Stimulated activated CD8-positive, alpha-beta memory T cell treated with anti-CD3 and anti-CD28 coated beads, Interleukin-2, amount 100 ng/mL, for 48 hours (primary cell): ENCODE results near the gene SNRPD3.

ENCODE experiments used
- DNase-seq, 2 donors: peaks; one replicate each; pipeline ENCODE4 v3.0.0-alpha.2; 2020; ENCODE audit warnings: low read depth in 2 of 2

SNRPD3 gene

DNA sequence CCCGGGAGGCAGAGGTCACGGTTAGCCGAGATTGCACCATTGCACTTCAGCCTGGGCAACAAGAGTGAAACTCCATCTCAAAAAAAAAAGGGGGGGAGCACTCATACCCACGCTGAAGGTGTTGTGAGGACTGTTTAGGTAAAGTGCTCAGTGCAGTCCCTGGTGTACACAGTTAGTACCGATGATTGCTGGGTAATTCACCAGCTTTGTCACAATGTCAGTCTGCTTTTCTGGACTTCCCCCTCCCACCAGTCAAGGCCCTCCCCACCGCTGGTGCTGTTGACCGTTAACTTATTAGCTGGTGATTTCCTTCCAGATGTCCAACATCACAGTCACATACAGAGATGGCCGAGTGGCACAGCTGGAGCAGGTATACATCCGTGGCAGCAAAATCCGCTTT lies 11.9 kb downstream of the SNRPD3 start:
- DNase-seq = no peak

DNA sequence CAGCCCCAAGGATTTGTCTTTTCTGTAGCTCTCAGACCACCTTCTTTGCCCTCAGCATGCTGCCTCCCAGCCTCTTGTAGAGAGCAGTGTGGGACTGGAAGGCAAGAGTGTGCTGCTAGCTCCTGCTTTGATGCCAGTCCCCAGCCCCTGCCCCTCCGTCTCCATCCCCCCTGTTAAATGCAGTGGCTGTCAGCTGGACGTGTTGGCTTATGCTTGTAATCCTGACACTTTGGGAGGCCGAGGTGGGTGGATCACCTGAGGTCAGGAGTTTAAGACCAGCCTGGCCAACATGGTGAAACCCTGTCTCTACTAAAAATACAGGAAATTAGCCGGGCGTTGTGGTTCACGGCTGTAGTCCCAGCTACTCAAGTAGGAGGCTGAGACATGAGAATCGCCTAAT lies 15.5 kb downstream of the SNRPD3 start:
- no peak for DNase-seq

DNA sequence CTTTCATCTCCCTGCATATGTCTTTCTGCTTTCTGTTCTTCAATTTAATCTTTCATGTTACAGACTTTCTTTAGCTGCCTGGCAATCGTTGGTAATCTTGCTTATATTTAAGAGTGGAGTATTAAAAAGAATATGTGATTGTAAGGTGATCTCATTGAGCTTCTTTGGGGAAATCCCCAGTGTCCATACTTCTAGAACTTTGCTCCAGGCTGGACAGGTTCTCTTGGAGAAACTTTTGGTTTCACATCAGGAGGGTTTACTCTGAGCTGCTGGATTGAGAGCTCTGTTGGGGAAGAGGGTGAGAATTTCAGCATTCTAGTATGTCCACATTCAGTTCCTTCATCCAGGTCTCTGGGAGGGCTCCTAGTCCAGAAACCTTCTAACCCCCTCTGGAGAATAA lies 21.0 kb downstream of the SNRPD3 start:
- no peak for DNase-seq

DNA sequence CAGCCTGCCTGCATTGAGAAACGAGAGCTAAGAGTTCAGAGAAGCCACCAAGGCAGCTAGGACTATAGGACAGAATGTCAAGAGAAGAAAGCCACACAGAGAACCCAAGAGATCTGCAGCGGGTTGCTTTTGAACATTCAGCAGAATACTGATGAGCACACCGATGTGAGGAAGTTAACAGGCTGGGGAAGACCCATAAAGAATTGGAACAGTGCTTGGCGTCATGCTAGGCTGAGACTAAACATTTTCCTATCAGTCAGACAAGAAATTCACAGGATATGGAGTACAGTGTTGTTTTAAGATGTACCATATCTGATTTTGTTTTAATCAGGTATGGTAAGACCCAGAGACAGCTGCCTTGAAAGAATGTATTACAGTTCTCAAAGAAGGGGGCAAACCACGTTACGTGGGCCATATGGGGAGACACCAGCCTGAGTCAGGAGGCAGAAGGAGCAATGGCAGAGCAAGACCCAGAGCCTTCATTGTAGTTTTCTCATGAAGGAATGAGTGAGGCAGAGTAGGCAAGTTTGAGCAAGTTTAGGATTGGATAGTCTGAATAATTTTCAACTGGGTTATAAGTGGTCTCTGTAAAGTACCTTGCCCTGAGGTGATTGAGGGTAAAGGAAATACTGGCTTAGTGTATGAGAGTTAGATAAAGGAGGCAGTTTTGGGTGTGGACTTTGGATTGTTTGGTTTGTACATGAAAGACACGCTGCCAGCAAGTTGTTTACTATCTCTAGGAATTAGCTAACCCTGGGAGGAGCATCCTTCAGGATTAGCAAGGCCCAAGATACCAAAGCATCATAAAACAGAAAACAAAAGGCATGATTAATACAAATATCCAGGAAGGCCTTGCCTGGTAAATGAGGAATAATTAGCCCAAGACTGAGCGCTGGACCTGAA lies 22.8 kb downstream of the SNRPD3 start:
- DNase-seq = no peak

DNA sequence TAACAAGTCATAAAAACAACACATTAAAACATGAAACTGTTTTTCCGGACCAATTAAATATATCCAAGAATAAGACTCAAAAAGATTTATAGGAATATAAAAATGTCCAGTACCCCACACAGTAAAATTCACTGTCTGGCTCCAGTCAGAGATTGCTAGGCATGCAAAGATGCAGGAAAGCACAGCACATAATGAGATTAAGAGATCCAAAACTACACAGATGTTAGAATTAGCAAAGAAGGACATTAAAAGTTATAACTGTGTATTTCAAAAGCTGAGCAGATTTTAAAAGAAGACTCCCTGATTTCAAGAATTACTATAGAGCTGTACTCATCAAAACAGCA lies 23.4 kb downstream of the SNRPD3 start:
- DNase-seq = no peak

DNA sequence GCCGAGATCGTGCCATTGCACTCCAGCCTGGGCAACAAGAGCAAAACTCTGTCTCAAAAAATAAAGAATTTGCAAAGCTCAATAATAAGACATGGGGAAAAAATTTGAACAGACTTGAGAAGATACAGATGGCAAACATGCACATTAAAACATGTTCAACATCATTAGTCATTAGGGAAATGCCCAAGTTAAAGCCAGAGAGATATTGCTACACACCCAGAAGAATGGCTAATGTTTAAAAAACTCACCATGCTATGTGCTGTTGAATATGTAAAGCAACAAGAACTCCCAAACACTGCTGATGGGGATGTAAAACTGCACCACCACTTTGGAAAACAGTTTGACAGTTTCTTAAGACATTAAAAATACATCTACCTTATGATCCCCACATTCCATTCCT lies 24.5 kb downstream of the SNRPD3 start:
- no peak for DNase-seq

DNA sequence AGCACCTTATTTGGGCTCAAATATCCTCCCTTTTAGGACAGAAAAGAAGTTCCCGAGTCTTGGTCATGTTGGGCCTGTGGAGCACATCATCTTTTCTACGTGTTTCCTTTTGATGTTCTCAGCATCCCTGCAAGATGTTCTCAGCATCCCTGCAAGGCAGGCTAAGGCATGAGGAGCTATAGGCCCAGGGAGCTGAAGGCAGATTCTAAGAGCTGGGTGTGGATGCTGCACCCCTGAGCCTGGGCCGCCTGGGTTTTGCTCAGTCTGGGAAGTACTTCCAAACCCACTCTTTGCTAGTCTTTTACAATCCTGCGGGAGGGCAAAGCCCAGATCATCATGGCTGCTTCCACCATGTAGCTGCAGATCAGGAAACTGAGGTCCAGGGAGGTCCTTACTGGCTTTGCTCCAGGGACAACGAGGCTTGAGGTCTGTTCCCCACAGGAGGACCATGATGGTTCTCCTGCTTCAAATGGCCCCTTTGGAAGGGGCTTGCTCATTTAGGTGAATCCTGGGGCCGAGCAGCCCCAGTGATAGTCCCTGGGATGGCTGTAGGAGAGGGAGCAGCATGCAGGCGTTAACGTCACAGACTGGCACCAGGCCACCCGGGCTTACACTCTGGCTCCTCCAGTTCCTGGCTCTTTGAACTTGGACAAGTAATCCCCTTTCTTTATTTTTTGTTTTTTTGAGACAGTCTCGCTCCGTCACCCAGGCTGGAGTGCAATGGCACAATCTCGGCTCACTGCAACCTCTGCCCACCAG lies 26.4 kb downstream of the SNRPD3 start:
- DNase-seq = no peak

DNA sequence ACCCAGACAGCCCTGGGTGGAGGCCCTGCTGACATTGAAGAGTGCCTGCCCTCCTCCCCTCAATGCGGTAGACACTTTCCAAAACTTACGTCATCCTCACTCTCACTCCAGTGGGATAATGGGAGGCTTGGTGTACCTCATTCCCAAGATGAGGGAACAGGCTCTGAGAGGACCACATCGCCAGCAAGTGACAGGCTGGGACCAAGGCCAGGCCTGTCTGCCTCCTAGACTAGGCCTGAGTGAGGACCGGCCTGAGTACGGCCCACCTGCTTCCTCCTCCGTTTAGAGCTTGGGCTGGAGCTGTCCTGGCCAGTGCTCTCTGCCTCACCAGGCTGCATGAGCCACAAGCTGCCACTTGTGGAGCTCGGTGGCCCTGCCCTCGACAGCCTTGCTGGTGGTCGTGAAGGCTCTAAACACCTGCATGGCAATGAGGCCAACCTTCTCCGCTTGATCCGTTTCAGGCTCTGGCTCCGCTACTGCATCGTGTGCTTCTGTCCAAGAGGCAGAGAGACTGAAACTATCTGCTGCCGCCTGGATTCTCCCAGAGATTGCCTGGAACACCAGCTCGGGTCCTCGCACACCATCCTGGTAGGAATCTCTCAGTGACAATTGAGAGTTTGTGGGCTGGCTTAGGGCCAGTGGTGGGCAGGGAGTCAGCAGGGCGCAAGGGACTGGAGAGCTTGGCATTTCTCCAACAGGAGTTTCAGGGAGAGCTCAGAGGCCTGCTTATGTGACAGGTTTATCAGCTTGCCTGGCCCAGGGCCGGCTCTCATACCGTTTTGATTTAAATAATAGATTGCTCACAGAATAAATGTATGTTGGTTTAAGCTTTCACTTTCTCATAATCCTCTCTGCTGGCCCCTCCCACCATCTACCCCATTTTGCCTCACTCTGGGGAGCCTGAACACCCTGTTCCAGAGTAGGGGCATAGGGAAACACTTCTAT lies 27.7 kb downstream of the SNRPD3 start:
- DNase-seq = no peak

DNA sequence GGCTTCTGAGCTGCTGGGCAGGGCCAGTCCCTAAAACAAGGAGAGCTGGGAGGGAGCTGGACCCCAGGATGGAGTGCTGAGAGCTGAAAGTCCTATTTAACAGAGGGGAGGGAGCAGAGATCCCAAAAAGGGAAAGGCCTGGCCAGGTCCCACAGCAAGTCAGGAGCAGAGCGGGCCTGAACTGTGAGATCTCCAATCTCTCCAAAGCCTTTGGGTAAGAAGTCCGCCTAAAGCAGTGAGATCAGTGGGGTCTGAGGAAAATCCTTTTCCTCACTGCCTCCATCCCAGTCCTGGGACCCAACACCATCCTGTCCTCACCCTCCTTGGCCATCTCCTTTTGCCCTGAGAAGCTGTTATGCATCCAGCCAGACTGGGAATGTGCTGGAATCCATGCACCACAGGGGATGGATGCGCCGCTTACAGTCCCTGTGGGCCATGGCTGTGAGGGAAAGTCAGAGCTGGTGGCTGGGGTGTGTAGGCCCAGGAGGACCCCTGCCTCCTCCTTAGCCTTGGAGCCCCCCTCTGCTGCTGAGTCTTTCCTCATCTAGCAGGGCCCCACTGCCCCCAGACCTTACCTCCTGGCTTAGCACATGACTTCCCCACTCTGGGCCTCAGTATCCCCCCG lies 28.5 kb downstream of the SNRPD3 start:
- no peak for DNase-seq

DNA sequence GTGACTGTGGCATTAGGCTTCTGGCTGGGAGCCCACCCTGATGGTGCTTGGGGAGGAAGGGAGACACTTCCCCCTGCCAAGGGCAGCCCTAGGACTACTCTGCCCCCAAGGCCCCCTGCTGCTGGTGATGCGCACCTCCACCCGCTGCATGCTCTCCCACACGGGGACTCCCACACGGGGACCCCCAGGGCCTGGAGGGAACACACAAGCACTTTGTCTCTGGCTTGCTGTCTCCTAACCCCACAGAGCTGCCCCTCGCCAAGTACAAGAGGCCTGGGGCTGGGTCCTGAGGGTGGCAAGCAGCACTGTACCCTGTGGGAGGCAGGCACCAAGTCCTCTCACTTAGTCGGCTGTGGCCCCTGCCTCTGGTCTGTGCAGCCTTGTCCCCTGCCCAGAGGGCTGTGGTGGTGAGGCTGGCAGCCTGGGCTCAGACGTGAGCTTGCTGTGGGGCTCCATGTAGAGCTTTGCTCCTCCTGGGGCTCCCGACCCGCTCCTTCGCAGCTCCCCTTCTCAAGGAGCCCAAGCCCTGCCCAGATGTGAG lies 29.1 kb downstream of the SNRPD3 start:
- no peak for DNase-seq

DNA sequence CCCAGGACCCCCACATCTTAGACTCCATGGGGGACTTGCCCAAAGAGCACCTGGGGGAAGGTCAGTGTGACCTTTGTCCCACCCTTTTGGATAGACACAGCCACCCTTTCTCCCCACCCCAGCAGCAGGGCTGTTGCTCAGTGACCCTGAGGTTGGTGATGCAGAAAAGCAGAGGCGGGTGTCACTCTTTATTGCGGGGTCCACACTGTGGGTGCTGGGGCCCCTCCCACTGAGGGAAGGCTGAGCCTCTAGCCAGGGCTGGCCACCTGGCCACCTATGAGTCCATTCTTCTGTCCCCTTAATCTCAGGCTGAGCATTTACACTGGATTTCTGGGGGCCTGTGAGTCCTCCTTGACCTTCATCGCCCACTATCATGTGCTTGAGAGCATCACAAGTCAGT lies 29.7 kb downstream of the SNRPD3 start:
- no peak for DNase-seq

DNA sequence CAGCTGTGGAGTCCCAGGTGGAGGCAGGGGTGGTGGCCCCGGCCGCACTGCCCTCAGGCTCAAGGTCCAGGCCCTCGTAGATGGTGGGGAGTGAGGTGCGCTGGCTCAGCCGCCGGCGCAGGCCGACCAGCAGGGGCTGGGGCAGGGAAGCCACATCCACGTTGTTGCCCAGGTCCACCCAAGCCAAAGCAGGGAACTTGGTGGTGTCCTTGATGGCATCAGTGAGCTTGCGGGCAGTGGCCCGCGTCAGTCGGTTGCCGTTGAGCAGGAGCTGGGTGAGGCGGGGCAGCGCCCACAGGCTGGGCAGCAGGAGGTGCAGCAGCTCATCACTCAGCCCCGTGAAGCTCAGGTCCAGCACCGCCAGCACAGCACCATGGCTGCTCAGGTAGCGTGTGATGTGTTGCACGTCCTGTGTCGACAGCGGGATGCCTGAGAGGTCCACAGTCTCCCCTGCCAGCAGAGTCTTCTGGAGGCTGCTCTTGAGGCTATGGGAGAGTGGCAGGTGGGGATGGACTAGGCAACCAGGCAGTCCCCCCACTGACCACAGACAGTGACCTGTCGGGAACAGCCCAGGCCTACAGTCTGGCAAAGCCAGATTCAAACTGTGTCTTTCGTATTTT lies 30.2 kb downstream of the SNRPD3 start:
- no peak for DNase-seq

DNA sequence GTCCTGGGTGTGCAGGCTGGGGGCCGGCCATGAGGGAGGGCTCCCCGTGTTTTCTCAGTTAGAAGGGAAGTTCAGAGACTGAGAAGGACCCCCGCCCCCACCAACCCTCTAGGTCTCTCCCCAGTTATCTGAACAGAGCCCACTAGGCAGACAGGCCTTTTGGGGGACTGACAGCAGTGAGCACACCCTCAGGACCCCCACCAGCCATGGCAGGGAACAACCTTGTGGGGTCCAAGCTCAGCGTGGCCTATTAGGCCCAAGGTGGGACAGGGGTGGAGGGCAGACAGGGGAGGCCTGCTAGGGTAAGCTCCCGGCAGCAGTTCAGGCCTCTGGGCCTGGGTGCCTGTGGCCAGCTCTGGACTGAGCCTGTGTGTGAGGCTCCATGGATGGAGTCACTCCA lies 31.5 kb downstream of the SNRPD3 start:
- DNase-seq = no peak

DNA sequence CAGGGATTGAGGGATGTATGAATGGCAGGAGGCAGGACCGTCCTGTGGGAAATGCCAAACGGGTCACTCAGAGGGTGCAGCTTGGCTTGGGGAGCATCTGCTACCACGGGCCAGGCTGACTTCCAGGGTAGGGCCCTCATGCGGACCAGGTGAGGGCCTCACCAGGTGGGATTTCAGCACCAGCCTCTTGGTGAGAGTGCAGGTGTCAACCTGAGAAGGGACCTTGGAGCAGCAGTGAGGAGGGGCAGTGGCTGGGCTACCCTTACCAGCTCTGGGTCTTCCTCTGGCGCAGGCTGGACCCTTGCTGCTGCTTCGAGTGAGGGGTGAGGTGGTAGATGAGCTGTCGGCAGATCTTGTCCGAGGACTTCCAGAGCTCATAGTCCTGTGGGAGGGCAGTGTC lies 32.1 kb downstream of the SNRPD3 start:
- DNase-seq = no peak

DNA sequence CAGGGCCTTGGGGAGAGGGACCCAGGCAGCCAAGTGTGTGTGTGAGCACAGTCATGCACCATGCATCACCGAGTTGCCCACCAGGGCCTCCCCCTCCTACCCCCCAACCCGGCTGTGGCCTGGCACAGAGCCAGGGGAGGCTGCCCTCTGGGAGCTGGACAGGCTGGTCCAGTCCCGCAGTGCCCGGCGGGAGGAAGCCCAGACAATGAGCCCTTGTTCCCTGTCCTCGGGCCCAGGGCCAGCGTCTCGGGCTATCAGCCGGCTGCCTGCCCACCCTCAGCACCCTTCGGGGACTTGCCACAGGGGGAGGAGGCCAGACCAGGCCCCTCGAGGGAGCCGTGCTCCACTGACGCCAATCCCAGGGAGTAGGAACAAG lies 32.6 kb downstream of the SNRPD3 start:
- DNase-seq = no peak

DNA sequence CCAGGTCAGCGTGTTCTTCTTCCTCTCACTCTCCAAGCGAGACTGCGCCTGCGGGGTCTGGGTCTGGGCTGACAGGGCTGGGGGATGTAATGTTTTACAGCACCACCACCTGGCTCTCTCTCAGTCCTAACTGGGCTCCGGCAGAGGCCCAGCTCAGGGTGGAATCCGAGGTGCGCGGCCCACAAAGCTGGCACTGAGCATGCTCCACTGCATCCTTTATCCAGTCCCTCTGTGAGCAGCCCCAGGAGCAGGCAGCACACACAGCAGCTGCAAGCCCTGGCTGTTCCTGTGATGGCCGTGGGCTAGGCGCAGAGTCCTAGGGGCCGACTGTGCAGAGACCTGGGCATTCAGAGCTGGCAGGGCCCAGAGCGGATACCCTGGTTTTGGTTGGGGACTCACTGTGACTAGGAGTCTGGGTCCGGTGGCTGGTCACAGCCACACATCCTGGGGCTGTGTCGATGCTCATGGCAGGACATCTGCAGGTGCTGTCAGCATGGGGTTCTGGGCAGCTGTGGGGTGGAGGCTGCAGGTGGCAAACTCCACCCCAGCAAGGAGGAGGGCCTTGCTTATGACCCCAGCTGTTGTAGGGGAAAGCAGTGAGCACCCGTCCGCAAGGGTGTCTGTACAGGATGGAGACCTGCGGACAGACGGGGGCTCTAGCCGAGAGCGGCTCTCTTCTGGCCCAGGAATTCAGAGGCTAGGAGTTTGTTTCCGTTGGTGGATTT lies 33.1 kb downstream of the SNRPD3 start:
- no peak for DNase-seq

DNA sequence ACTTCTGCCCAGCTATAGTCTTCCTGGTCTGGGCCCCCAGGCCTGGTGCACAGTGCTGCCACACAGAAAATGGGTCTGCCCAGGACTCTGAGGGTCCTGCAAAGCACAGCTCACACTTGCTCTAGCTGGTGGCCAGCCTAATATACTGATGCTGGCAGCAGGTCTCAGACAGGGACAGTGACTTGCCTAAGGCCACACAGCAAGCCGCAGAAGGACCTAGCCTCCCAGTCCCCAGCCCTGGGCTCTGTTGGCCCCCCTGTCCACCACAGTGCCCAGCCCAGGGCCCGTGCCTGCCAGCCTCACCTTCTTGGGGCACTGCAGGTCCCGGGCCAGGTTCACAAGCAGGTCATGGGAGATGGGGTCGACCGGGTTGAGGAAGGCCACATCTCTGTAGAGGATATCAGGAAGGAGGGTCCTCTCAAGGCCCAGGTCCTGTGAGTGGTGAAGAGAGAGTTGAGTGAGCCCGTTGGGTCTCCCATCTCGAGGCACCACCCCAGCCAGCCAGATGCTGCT lies 33.8 kb downstream of the SNRPD3 start:
- no peak for DNase-seq

DNA sequence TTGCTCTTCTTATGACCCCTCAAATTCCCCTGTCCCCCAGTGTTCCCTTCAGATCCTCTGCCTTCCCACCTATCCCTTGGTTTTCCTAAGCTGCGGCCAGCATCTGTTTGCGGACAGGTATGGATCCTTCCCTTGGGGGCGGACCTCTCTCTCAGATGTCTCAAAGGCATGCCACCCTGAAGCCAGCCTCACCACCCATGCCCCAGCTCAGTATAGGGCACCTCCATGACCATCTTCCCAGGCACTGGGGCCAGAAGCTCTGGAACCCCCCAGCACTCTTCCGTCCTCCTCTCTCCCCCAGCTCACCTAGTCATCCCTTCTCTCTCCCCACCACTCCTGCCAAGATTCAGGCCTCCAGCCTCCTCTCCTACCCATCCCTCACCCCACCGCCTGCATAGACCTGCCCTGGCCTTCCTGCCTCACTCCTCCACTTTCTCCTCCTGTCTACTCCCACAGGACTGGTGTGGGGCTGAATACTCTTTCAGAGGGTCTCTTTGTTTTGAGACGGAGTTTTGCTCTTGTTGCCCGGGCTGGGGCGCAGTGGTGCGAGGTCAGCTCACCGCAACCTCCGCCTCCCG lies 34.9 kb downstream of the SNRPD3 start:
- no peak for DNase-seq

DNA sequence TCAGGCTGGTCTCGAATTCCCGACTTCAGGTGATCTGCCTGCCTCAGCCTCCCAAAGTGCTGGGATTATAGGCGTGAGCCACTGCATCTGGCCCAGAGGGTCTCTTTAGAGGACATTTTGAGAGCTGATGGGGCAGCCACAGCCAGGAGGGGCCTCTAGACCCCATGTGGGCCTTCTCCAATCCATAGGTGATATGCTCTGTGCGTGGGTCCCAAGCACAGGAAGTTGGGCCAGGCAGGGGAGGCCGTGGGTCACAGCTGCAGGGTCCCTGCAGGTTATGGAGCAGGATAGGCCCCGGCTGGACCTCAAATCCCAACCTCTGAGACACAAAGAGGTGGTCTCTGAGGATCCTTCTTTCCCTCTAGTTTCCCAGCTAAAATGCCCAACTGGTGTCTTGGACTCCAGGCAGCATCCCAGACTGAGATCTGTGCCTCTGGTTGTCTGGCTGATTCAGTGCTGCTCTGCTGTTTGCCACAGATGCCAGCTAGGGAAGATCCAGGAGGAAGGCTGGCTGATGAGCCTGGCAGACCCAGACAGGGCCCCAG lies 35.6 kb downstream of the SNRPD3 start:
- DNase-seq = no peak
